KG1 (cell line): ENCODE results near the gene DLGAP1.

ENCODE experiments used
- DNase-seq: peaks from one replicate; lab custom pipeline; 2025; lab: John Stamatoyannopoulos, UW

DLGAP1 gene

GRCh38 chr18:3690764-3691066, 764.4 kb downstream of the DLGAP1 start:
- no peak for DNase-seq

GRCh38 chr18:3689986-3690763, 764.9 kb downstream of the DLGAP1 start:
- no peak for DNase-seq

GRCh38 chr18:3689091-3689490, 766.0 kb downstream of the DLGAP1 start:
- DNase-seq, result no peak

GRCh38 chr18:3688690-3689089, 766.4 kb downstream of the DLGAP1 start:
- no peak for DNase-seq

GRCh38 chr18:3683483-3683882, 771.6 kb downstream of the DLGAP1 start:
- no peak for DNase-seq

- no peak for DNase-seq
Observed at GRCh38 chr18:3682061-3682460, 773.0 kb downstream of the DLGAP1 start.

- no peak for DNase-seq
Observed at GRCh38 chr18:3679241-3679640, 775.9 kb downstream of the DLGAP1 start.

GRCh38 chr18:3675994-3676393, 779.1 kb downstream of the DLGAP1 start:
- DNase-seq, result no peak

- no peak for DNase-seq
Observed at GRCh38 chr18:3675446-3675845, 779.7 kb downstream of the DLGAP1 start.

- DNase-seq, result no peak
Observed at GRCh38 chr18:3671176-3671575, 783.9 kb downstream of the DLGAP1 start.

GRCh38 chr18:3669376-3669775, 785.7 kb downstream of the DLGAP1 start:
- no peak for DNase-seq

GRCh38 chr18:3667255-3668137, 787.6 kb downstream of the DLGAP1 start:
- no peak for DNase-seq

- DNase-seq, result no peak
Observed at GRCh38 chr18:3666526-3667254, 788.4 kb downstream of the DLGAP1 start.

- peak; percentile 75 for DNase-seq
Observed at GRCh38 chr18:3665780-3666525, 789.2 kb downstream of the DLGAP1 start.

- DNase-seq, result no peak
Observed at GRCh38 chr18:3665204-3665603, 789.9 kb downstream of the DLGAP1 start.

- DNase-seq, result peak; percentile 79
Observed at GRCh38 chr18:3664563-3665178, 790.4 kb downstream of the DLGAP1 start.

- DNase-seq, result no peak
Observed at GRCh38 chr18:3663870-3664512, 791.1 kb downstream of the DLGAP1 start.

- DNase-seq, result no peak
Observed at GRCh38 chr18:3661989-3662388, 793.1 kb downstream of the DLGAP1 start.

GRCh38 chr18:3660739-3661515, 794.2 kb downstream of the DLGAP1 start:
- DNase-seq, result peak; percentile 42

- DNase-seq, result no peak
Observed at GRCh38 chr18:3658529-3658928, 796.6 kb downstream of the DLGAP1 start.
